GM06990 (cell line): ENCODE results near the gene HK2.
"Not testable (repeated sequence)": the region's sequence is repeated elsewhere in the genome, so short reads cannot be mapped to it uniquely, and the experiment has no call there.

Experiments used
- DNase-seq: peaks from one replicate; pipeline ENCODE4 v3.0.0-alpha.2; 2011; ENCODE audit not compliant: insufficient read length; ENCODE audit errors: extremely low read depth
- H3K27me3 ChIP-seq: replicated peaks from 2 replicates; pipeline ENCODE4 v1.6.0; 2011; ENCODE audit warnings: low read length; ENCODE audit not compliant: control insufficient read depth, insufficient read depth
- H3K36me3 ChIP-seq: 2 replicates; pipeline ENCODE4 v1.5.1; 2011; ENCODE audit warnings: low read length; ENCODE audit not compliant: control insufficient read depth, insufficient read depth
- H3K4me3 ChIP-seq: replicated peaks from 2 replicates; pipeline ENCODE4 v1.5.1; 2011; ENCODE audit warnings: low read depth, mild to moderate bottlenecking, control low read depth, low read length
- CTCF ChIP-seq: IDR thresholded peaks from 2 replicates; pipeline ENCODE4 v1.5.1; 2011; ENCODE audit warnings: low read length, control low read depth, mild to moderate bottlenecking, inconsistent platforms; ENCODE audit not compliant: insufficient read depth, poor library complexity, severe bottlenecking

HK2 gene

GRCh38 chr2:74892609-74893008 is 58.7 kb downstream of the HK2 start:
- peaks cover 10% of the 10 kb centered on the region for H3K36me3 ChIP-seq
- H3K27me3 ChIP-seq, result no peaks in the 10 kb centered on the region
- TF ChIP-seq CTCF, result no peak
- H3K4me3 ChIP-seq, result no peak overlapping the region
- DNase-seq, result no peak

- no peak for DNase-seq
- no peaks in the 10 kb centered on the region for H3K27me3 ChIP-seq
- peaks cover 8% of the 10 kb centered on the region for H3K36me3 ChIP-seq
- no peak for TF ChIP-seq CTCF
- H3K4me3 ChIP-seq, result no peak overlapping the region
These were observed 59.4 kb downstream of the HK2 start for GRCh38 chr2:74893332-74893731.

- no peak overlapping the region for H3K4me3 ChIP-seq
- no peaks in the 10 kb centered on the region for H3K27me3 ChIP-seq
- DNase-seq, result no peak
- H3K36me3 ChIP-seq, result peaks cover 3% of the 10 kb centered on the region
- TF ChIP-seq CTCF, result no peak
These were observed 60.5 kb downstream of the HK2 start for GRCh38 chr2:74894272-74894981.

- DNase-seq, result no peak
- no peak overlapping the region for H3K4me3 ChIP-seq
- no peak for TF ChIP-seq CTCF
- no peaks in the 10 kb centered on the region for H3K27me3 ChIP-seq
- peaks cover 2% of the 10 kb centered on the region for H3K36me3 ChIP-seq
These were observed 61.1 kb downstream of the HK2 start for GRCh38 chr2:74895001-74895400.

- Histone ChIP-seq H3K4me3 (no peak overlapping the region), H3K36me3 (no peaks in the 10 kb centered on the region; the same call in none of the 2 replicates), H3K27me3 (no peaks in the 10 kb centered on the region)
- no peak for TF ChIP-seq CTCF
- DNase-seq, result no peak
These were observed 62.3 kb downstream of the HK2 start for GRCh38 chr2:74896232-74896631.

- H3K4me3 ChIP-seq, H3K36me3 ChIP-seq, DNase-seq, H3K27me3 ChIP-seq: not testable (repeated sequence)
These were observed 66.3 kb downstream of the HK2 start for GRCh38 chr2:74900225-74900624.
